ENCODE measurements around the gene TMC5. TPM values are rescaled to one million over a fixed set of nuclear protein-coding genes. Genes with fewer than 3 reads are reported as not detected.

TMC5 gene
- total RNA-seq = not detected in 2 replicates

GRCh38 chr16:19417640-19418039 lies at the start of gene TMC5:
Gene TMC5, plus strand, starts transcription at chr16:19417883. Its CDS starts 22,156 bp downstream, at chr16:19440039.

DNA sequence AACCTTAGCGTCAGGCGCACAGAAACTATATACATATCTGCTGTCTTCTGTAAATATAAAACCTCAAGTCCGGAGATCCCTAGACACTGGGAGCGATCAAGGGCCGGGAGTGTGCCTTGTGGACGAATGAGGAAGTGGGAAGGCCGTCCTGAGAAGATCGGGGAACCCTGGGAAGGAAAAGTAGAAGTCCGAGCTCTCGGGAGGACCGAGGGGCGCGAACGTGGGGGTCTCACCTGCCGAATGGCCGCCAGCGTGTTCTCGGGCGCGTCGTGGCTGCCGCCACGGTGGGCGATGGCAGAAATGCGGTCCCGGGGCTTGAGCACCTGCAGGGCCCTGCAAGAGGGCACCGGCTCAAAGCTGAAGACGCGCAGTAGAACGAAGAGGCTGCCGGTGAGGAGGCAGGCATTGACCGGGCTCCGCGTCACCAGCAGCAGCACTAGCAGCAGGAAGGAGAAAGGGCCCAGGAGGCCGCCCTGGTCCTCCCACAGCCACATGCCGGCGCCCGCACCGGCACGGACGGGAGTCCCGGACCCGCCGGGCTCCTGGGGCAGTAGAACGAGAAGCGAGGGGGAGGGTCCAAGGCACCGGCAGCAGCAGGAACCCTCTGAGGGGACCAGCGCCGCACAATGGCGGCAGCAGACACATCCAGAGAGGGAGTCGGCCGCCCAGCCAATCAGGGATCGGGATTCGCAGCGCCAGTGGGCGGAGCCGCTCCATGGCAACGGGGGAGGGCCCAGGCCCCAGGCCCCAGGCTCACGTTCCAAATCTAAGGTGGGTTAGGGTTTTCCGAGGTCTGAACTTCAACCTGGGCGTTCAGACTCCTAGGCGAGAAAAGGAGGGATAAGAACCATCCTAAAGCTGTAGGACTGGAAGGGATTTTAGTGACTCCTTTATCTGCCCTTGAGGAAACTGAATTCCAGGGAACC lies 104.1 kb downstream of the TMC5 start, which contains the start of gene GDE1:
TSS of gene GDE1 (minus strand) at position 628 of the 926 bp plus-strand sequence. CDS start at position 494, 134 bp downstream.

GRCh38 chr16:19523559-19524355 lies 106.1 kb downstream of the TMC5 start, which contains the start of gene CCP110:
Gene CCP110, plus strand, starts transcription at chr16:19523942. Its CDS starts 3,940 bp downstream, at chr16:19527882.

Other genes starting within 250 kb of the TMC5 start
- 1.4 and 1.5 TPM in 2 replicates for gene SYT17, start 249.6 kb upstream of the TMC5 start, total RNA-seq
- gene CLEC19A, start 132.2 kb upstream of the TMC5 start, total RNA-seq = not detected in 2 replicates
- 34.0 and 36.7 TPM in 2 replicates for gene GDE1, start 104.2 kb downstream of the TMC5 start, total RNA-seq
- gene CCP110, start 106.1 kb downstream of the TMC5 start, total RNA-seq = 6.0 and 11.3 TPM in 2 replicates
- gene VPS35L, start 137.8 kb downstream of the TMC5 start, total RNA-seq = 27.5 and 46.9 TPM in 2 replicates